Erythroblast (primary cell): ENCODE data around the gene SSR2.

Experiments
- GATA1 ChIP-seq: IDR thresholded peaks from 2 replicates; pipeline ENCODE4 v1.6.1; 2011; ENCODE audit warnings: low read depth, mild to moderate bottlenecking, control low read depth, low read length, moderate library complexity
- POLR2A ChIP-seq: IDR thresholded peaks from 2 replicates; pipeline ENCODE4 v1.6.1; 2011; ENCODE audit warnings: mild to moderate bottlenecking, low read length

DNA sequence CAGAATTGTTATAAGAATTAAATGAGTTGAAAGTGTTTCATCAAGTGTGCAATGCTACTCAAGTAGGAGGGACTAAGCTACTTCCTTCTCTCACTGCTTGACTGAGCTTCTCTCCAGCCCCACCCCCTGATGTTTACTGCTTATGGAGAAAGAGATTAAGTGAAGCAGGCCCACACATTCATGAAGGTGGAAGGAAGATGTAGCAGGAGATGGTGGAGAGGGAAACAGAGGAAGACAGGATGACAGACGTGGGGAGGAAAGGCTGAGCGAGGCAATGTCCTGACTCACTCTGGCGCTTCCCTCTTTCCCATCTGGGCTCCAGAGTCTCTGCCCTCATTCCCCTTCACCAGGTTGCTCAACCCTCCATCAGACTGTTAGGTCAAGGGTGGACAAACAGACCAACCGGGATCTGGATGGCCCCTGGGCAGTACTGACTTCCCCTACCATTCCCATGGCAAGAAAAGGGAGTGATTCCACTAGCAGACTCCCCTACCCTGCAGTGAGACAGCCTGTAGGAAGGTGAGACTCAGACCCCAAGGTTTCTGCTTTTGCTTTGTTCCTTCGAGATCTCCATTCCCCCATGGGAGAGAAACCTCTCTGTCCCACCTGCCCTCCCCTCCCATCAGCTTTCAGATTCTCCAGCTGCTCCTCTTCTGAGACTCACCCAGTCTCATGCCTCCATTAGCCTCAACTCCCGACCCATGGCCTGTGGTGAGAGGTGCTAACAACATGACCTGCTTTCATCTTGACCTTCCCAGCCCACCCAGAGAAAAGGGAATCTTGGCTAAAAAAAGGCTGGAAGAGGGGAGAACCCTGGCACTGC is 39.3 kb downstream of the SSR2 start:
- no peak for TF ChIP-seq POLR2A
- TF ChIP-seq GATA1, result no peak
